Measurements from ENCODE around the gene KDM1A.

GRCh38 chr1:23027352-23027907, 8.2 kb downstream of the KDM1A start:
- TF ChIP-seq CTCF (IDR thresholded peaks at IDR 0.05) (no peak), POLR2A (IDR thresholded peaks at IDR 0.05) (no peak), EP300 (IDR thresholded peaks at IDR 0.05) (no peak)

Data from tibial nerve (tissue), 4 donors.